Nucleus accumbens (tissue), 56 donors: ENCODE measurements around the gene IRAK2.
"Not testable (repeated sequence)": the region's sequence is repeated elsewhere in the genome, so short reads cannot be mapped to it uniquely, and the experiment has no call there.

Experiments
- DNase-seq, 56 donors: peaks; one replicate each; lab custom pipeline; 2025; lab: John Stamatoyannopoulos, UW

IRAK2 gene

DNA sequence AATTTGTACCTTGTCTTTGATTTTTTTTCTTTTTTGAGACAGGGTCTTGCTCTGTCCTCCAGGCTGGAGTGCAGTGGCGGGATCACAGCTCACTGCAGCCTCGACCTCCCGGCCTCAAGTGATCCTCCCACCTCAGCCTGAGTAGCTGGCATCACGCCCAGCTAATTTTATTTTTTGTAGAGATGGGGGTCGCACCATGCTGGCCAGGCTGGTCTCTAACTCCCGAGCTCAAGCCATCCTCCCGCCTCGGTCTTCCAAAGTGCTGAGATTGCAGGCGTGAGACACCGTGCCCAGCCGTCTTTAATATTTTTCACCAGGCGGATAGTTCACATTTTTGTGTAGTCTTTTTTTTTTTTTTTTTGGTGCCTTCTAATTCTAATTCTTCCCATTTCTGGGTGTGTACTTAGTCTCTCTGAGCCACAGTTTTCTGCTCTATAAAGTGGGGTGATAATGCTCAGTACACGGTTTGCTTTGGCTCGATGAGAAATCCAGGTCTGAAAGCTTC lies 83.0 kb downstream of the IRAK2 start:
- DNase-seq, result no peak

DNA sequence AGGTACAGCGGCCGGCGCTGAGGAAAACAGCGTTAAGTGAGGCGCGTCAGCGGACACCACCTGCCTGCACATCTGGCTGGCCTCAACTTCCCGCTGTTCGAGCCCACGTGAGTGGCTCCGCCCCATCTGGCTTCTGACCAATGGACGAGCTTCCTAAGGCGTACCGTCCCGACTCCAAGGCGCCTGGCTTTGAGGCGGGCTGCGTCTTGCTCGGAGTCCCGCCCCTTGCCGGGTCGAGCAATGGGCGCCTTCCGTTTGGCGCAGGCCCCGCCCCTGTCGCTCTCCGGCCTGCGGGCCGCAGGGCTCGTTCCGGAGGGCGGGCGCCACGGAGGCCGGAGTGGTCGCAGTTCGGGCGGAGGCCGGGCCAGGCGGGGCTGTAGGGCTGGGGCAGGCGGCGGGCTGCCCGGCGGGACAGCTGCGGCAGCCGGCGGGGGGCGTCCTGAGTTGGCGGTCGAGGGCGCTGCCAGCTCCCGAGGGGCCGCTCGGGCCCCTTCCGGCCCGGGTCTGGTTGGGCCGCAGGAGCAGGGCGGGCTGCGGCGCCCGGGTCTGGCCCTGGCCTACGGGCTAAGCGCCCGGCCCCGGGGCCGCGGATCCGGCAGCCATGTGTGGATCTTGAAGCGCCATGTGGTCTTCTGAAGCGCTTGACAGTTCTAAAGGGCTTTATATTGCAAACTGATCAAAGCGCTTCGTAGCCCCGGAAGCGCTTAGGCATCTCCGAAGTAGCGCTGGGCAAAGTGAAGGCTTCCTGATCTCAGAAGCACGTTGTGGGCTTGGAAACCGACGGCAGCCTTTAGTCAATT lies 83.7 kb downstream of the IRAK2 start, which contains the start of gene TATDN2:
TATDN2 (plus strand) TSS at position 276 of the 800 bp plus-strand sequence. CDS start 742 bp downstream, outside the sequence.
- DNase-seq, result peak; percentile 37 to 94 (median 82)

DNA sequence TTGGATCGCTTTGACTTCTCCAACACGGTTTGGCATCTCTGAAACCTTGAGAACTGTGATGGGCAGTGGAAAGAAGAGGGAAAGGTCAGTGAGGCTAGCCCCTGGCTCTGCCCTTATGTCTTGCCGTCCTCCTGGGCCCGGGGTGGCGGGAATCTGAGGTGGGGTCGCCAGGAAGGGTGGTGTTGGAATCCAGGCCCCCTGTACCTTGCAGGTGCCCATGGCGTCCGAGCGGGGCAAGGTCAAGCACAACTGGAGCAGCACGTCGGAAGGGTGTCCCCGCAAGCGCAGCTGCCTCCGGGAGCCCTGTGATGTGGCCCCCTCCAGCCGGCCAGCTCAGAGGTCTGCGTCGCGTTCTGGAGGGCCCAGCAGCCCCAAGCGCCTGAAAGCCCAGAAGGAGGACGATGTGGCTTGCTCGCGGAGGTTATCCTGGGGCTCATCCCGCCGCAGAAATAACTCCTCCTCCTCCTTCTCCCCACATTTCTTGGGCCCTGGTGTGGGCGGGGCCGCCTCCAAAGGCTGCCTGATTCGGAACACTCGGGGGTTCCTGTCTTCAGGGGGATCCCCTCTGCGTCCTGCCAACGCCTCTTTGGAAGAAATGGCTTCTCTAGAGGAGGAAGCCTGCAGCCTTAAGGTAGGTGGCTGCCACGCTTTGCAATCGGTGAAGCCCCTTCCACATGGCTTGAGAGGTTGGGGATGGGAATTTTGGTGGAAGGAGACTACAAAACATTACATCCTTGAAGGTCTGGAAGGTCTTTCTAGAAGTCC lies 84.4 kb downstream of the IRAK2 start:
- DNase-seq, result peak in 18 of 56 donors; percentile 7 to 41 (median 20)

DNA sequence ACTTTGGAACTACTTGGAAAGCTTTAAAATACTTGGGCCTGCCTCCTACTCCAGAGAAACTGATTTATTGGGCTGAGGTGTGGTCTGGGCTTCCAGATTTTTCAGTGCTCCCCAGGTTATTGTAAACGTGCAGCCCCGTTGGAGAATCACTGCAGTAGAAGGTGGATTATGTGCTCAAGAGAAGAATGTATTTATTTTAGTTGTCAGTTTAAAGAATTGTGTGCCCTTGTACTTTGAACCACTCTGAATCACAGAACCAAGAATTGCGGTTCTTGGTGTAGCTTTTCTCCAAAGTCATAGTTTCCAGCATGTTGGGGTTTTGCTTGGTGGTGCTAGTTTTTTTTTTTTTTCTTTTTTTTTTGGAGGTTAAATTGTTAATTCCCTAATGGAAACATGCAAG lies 85.1 kb downstream of the IRAK2 start:
- DNase-seq, result no peak

DNA sequence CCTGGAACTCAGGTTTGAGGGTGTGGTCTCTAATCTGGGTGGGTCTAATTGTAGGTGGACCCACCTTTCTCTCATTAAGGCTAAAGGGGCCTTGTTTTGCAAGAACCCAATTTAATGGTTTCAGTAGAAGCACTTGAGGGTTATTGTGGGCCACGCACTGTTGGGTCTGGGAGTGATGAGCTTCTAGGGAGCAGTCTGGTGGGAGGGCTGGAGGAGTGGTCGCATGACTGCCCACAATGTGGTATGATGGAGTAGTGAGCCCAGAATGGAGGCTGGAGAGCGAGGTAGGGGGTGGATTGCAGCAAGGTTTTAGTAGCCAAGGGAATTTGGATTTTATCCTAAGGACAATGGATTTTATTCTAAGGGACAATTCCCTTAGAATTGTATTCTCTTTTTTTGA lies 86.3 kb downstream of the IRAK2 start:
- DNase-seq, result no peak

DNA sequence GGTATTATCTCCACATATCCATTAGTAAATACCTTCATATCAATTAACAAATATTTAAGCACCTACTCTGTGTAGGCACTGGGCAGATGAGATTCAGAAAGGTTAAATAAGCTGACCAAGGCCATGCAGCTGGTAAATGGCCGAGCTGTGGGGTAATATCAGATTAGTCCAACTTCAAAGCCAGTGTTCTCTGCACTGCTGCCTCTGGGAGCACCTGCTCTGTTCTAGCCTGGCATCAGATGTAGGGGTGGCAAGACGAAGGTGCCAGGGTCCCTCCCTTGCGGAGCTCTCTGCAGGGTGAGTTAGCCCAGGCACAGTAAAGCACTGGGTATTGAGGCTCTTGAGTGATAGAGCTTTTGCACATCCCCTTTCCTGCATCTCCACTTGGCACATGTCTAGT lies 89.0 kb downstream of the IRAK2 start:
- no peak for DNase-seq

DNA sequence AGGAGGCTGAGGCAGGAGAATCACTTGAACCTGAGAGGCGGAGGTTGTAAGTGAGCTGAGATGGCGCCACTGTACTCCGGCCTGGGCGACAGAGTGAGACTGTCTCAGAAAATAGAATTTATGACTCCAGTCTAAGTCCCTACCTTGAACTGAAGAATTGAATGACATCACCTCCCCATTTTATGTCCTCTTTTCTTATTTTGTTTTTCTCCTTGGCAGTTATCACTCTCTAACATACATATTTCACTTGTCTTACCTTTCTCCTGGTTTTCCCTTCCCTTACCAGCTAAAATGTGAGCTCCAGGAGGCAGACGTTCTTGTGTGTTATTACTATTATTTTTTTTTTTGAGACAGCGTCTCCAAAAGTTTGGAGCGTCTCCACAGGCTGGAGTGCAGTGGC lies 91.1 kb downstream of the IRAK2 start:
- DNase-seq, result no peak

DNA sequence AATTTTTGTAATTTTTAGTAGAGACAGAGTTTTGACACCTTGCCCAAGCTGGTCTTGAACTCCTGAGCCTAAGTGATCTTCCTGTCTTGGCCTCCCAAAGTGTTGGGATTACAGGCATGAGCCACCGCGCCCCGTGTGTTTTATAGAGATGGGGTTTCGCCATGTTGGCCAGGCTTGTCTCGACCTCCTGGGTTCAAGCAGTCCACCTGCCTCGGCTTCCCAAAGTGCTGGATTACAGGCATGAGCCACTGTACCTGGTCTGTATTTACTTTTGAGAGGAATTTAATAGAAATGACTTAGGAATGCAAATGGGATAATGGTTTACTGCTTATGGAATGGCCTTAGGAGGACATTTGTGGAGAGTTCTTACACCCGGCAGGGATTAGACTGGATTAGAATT lies 94.3 kb downstream of the IRAK2 start:
- DNase-seq, result no peak

DNA sequence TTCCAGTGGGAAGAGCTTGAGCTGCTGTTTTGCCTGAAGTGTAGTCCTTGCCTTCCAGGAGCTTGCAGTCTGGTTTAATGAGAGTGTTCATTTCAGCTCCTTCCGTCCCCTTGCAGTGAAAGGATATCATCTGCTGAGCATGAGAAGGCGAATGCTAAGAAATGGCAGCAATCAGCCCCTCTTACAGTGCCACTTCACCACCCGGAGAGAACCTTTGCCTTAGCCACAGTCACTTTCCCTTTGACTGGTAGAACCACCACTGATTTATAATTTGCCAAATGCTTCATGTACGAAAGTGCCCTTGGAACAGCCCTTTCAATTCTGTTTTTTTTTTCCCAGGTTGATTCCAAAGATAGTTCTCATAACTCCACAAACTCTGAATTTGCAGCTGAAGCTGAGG lies 95.1 kb downstream of the IRAK2 start:
- DNase-seq, result no peak

DNA sequence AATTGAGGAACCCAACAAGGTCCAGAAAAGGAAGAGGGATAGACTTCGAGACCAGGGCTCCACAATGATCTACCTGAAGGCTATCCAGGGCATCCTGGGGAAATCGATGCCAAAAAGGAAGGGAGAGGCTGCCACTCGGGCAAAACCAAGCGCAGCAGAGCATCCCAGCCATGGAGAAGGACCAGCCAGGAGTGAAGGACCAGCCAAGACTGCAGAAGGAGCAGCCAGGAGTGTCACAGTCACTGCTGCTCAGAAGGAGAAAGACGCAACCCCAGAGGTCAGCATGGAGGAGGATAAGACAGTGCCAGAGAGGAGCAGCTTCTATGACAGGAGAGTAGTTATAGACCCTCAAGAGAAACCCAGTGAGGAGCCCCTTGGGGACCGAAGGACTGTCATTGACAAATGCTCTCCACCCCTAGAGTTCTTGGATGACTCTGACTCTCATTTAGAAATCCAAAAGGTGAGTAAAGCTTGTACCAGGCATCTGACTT lies 95.5 kb downstream of the IRAK2 start:
- no peak for DNase-seq

DNA sequence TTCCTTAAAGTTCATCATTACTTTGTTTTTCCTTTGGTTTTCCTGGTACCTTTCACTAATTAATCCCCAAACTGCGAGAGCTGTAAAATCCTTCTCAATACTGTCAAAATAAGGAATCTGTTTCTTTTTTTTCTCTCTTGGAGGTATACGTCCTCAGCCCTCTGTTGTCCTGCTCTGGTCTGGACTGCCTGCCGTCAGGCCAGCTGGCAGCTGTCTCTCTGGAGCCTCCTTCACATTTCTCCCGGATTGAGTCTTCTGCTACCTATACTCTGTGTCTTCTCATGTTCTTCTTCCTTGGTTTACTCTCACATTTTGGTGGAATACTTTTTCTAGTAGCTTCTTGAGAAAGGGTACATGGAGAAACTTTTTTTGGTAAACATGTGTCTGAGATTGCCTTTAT lies 97.3 kb downstream of the IRAK2 start:
- no peak for DNase-seq

DNA sequence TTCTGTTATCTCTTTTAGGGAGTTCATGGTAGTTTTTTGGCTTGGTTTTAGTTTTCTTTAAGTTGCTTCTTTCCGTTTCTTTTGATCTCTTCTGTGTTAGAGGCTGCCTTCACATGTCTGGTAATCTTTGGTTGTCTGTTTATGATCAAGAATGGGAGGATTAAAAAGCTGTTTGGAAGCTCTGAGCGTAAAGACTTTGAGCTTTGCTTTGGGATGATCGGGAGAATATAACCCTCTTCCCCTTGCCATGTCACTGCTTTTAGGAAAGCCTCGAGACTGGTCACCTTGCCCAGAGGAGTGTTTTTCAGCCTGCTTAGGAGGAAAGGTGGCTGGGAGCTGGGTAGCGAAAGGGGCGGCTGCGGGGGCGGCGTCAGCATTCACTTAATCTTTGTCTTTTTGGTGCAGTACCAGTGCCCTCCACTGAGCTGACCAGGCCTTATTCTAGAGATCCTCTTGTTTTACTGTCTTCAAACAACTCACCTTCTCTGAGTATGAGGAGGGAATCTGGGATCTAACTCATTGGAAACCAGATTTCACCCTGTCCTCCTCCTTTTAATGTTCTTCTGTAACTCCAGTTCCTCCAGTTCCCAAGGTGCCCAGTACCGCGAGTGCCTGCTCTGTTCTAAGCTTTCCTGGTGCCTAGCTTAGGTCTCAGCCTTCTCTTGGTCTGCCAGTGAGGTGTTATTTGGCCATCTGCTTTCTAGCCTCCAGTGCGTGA lies 99.1 kb downstream of the IRAK2 start:
- no peak for DNase-seq

DNA sequence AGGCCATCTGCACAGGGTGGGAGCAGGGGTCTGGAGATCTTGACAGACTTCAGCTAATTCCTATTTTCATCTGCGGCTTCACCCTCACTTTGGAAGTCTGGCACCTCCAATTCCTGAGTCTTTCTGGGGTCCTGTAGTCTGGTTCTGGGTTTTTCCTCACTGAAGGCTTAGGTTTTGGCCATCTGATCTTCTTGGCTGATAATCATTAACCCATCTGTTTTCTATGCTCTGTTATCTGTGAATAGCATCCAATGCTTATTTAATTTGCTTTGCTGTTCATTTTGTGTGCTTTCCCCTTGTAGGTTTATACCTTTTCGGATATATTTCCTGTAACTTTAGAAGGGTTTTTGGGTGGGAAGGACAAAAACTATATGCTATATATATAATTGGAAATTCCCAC lies 101.1 kb downstream of the IRAK2 start:
- DNase-seq, result no peak

DNA sequence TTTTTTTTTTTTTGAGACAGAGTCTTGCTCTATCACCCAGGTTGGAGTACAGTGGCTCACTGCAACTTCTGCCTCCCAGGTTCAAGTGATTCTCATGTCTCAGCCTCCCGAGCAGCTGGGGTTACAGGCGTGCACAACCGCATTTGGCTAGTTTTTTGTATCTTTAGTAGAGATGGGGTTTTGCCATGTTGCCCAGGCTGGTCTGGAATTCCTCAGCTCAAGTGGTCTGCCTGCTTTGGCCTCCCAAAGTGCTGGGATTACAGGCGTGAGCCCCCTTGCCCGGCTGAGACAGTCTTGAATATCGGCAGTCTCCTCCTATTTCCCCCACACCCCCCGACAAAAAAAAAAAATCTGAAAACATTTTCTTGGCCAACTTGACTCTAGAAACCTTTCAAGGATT lies 102.2 kb downstream of the IRAK2 start:
- DNase-seq, result not testable (repeated sequence)

DNA sequence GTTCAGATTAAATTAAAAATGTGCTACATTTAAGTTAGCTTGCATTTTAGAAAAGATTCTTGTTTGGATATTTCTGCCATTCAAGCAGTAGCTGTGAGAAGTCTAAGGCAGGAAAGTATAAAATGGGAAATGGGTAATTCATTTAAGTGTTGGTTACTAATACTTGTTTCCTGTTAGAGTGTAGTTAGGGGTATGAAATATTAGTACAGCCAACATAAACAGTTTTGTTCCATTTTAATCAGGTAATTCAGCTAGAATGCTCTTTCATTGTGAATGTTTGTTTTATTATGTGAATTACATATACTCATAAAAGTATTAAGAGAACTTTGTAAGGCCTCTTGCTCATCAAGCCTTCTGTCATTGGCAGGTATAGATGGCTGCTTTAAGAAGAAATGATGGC lies 103.4 kb downstream of the IRAK2 start:
- DNase-seq, result no peak

DNA sequence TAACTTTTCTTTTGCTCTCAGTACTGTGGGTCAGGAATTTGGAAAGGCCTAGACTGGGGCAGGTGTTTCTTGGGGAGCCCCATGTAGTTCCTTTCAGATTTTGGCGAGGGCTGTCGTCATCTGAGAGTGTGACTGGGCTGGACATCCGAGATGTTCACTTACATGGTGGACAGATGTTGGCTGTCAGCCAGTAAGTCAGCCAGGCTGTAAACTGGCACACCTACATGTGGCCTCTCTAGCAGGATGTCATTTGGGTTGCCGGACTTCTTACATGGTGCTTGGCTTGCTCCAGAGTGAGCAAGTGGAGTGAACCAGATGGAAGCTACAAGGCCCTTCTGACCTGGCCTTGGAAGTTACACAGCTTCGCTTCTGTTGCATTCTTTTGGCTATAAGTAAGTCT lies 104.2 kb downstream of the IRAK2 start:
- DNase-seq, result no peak

DNA sequence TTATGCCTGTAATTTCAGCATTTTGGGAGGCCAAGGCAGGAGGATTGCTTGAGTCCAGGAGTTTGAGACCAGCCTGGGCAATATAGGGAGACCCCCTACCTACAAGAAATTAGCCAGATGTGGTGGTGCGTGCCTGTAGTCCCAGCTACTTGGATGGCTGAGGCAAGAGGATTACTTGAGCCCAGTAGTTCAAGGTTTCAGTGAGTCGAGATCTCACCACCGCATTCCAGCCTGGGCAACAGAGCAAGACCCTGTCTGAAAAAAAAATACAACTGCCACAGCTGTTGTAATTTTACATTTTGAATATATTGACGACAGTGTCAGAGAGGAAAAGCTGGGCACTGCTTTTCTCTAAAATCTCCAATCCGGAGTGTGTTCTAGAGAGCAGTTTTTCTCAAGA lies 104.7 kb downstream of the IRAK2 start:
- DNase-seq, result no peak

DNA sequence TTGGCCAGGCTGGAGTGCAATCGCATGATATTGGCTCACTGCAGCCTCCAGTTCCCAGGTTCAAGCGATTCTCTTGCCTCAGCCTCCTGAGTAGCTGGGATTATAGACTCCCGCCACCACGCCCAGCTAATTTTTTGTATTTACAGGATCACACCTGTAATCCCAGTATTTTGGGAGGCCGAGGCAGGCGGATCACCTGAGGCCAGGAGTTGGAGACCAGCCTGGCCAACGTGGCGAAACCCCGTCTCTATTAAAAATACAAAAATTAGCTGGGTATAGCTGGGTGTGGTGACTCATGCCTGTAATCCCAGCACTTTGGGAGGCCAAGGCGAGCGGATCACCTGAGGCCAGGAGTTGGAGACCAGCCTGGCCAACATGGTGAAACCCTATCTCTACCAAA lies 107.8 kb downstream of the IRAK2 start:
- not testable (repeated sequence) for DNase-seq

DNA sequence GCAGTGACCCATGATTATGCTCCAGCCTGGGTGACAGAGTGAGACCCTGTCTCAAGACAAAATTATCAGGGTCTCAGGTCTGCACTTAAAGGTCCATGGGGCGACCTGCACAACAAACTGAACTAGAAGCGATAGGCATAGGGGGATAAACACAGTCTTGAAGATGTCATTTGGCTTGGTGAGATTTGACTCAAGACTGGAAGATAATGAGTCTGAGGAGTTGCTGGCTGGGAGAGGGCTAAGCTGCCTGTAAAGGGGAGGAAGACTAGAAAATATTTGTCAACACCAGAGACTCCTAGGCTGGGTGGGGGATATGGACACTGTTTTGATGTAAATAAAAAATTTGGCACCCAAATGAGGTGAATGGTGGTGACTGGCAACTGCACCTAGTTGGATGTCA lies 108.3 kb downstream of the IRAK2 start:
- DNase-seq, result no peak

DNA sequence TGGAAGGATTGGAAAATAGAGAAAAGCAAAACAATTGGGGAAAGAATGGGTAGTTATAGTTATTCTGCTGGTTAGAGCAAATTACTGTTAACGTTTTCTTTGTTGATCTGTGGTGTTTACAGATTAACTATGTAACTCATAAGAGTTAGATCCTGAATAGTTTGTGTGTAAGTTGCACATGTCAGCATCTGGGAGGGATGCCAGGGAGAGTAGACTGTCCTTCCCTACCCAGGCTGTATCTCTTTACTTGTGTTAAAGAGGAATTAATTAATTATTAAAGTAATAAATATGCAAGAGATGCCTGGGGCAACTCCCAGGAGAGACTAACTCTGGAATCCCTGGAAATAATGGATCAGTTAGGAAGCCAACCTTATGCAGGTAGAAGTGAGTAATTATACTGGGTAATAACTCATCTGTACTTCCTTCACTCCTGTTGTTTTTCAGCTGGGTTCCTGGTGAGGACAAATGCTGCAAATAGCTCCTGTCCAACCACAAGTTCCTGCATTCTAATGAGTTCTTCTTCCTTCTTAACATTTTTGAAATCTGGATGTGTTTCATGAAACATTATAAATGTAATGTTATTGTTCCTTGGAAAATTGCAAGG lies 109.1 kb downstream of the IRAK2 start:
- DNase-seq, result no peak
